GM23338 (cell line): ENCODE measurements around the gene NGB.

Experiments used
- CREB1 ChIP-seq: fragments of 250-450 bp; sonication (Bioruptor Pico); IDR thresholded peaks from 2 replicates; pipeline ENCODE4 v1.5.0; 2020; ENCODE audit warnings: low read depth, mild to moderate bottlenecking, moderate library complexity
- CTCF ChIP-seq, 2 experiments: fragments of 200-600 bp in 1 of 2; sonication (generic) in 1 of 2; conservative IDR thresholded peaks; 2 replicates each; pipeline versions ENCODE4 v1.5.1 to v1.6.1; 2016 to 2017; ENCODE audit warnings: antibody characterized with exemption in 2 of 2, low read depth in 2 of 2, mild to moderate bottlenecking in 2 of 2, moderate library complexity in 1 of 2
- ETS1 ChIP-seq: IDR thresholded peaks from 2 replicates; pipeline ENCODE4 v1.6.1; 2016; ENCODE audit warnings: antibody characterized with exemption
- EZH2 ChIP-seq: fragments of 200-600 bp; sonication (generic); IDR thresholded peaks from one replicate; pipeline ENCODE4 v1.8.0; 2017; ENCODE audit warnings: antibody characterized with exemption, mild to moderate bottlenecking, low read depth; ENCODE audit not compliant: unreplicated experiment
- EZH2phosphoT487 ChIP-seq: fragments of 200-600 bp; sonication (generic); IDR thresholded peaks from one replicate; pipeline ENCODE4 v1.8.1; 2018; ENCODE audit warnings: antibody characterized with exemption; ENCODE audit not compliant: unreplicated experiment
- JUNB ChIP-seq: IDR thresholded peaks from one replicate; pipeline ENCODE4 v1.6.1; 2016; ENCODE audit warnings: antibody characterized with exemption; ENCODE audit not compliant: unreplicated experiment
- NANOG ChIP-seq: IDR thresholded peaks from 2 replicates; pipeline ENCODE4 v1.6.1; 2016; ENCODE audit warnings: antibody characterized with exemption, borderline replicate concordance
- POLR2AphosphoS5 ChIP-seq: IDR thresholded peaks from 2 replicates; pipeline ENCODE4 v1.6.1; 2016; ENCODE audit warnings: antibody characterized with exemption, low read depth
- REST ChIP-seq: IDR thresholded peaks from one replicate; pipeline ENCODE4 v1.6.1; 2018; ENCODE audit warnings: antibody characterized with exemption; ENCODE audit not compliant: unreplicated experiment
- STAT1 ChIP-seq: IDR thresholded peaks from one replicate; pipeline ENCODE4 v1.6.1; 2016; ENCODE audit warnings: antibody characterized with exemption; ENCODE audit not compliant: unreplicated experiment
- ZNF114 ChIP-seq: fragments of 250-450 bp; sonication (Bioruptor Pico); IDR thresholded peaks from 2 replicates; pipeline ENCODE4 v1.5.0; 2020; ENCODE audit warnings: mild to moderate bottlenecking, moderate library complexity
- ZNF331 ChIP-seq: fragments of 250-450 bp; sonication (Bioruptor Pico); IDR thresholded peaks from 2 replicates; pipeline ENCODE4 v1.5.0; 2020; ENCODE audit warnings: low read depth, mild to moderate bottlenecking, moderate library complexity
- ZNF462 ChIP-seq: fragments of 250-450 bp; sonication (Bioruptor Pico); IDR thresholded peaks from 2 replicates; pipeline ENCODE4 v1.5.0; 2020; ENCODE audit warnings: mild to moderate bottlenecking, moderate library complexity

- peak in 1 of 2 experiments; percentile 8; a peak in 1 of 4 replicates for TF ChIP-seq CTCF (conservative IDR thresholded peaks at IDR 0.05; ENCODE audit: low read depth in 2 of 2)
- no peak for TF ChIP-seq POLR2AphosphoS5
- no peak for TF ChIP-seq ETS1
- TF ChIP-seq EZH2phosphoT487, result no peak
- TF ChIP-seq EZH2, result peak; percentile 27
- no peak for TF ChIP-seq ZNF462 (CRISPR knock-in tag)
- TF ChIP-seq NANOG, result no peak
- TF ChIP-seq REST, result no peak
- TF ChIP-seq JUNB, result no peak
- no peak for TF ChIP-seq CREB1 (CRISPR knock-in tag)
- TF ChIP-seq ZNF331 (CRISPR knock-in tag), result no peak
- no peak for TF ChIP-seq STAT1
- no peak for TF ChIP-seq ZNF114 (CRISPR knock-in tag)
These were observed at the start of gene NGB for GRCh38 chr14:77271113-77271710.
